Purkinje cell (primary cell): ENCODE measurements around the gene ARFIP1. TPM values are rescaled to one million over a fixed set of nuclear protein-coding genes. Genes with fewer than 3 reads are reported as not detected.

ENCODE experiments used
- polyA plus RNA-seq: library from polyadenylated mRNA; unstranded; fragments of >200 nt; fragmentation: Nextera tagmentation; gene quantifications from 2 replicates; pipeline ENCODE4 v1.2.1, GENCODE V29; 2014

ARFIP1 gene, protein sequence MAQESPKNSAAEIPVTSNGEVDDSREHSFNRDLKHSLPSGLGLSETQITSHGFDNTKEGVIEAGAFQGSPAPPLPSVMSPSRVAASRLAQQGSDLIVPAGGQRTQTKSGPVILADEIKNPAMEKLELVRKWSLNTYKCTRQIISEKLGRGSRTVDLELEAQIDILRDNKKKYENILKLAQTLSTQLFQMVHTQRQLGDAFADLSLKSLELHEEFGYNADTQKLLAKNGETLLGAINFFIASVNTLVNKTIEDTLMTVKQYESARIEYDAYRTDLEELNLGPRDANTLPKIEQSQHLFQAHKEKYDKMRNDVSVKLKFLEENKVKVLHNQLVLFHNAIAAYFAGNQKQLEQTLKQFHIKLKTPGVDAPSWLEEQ
- 6.3 and 10.1 TPM in 2 replicates for polyA plus RNA-seq

DNA sequence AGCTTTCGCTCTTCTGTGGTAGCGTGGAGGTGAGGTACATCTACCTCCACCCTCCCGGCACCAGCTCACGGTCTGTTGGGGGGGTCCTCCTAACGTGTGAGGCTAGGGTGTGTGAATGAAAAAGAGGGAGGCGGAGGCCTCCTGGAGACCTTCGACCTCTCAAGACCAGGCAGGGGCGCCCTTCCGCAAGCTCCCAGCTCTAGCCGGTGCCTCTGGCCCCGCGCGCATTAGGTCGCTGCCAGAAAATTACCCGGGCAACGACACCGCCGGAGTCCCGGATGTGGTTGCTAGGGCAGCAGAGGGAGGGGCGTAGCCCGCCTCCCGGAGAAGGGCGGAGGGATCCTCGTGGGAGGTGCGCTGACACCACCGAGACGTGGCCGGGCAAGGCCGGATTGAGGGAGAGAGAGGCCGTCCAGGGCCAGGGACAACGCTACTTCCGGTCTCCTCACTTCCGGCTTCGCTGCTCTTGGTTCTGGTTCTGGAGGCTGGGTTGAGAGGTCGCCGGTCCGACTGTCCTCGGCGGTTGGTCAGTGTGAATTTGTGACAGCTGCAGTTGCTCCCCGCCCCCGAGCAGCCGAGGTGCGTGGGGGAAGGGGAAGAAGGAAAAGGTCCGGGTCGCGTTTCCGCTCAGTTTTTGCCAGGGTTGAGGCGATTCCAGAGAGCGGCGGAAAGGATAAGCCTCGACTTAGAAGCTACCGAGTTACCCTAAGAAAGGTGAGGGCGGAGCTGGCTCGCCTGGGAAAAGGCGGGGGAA lies at the start of gene ARFIP1, which contains the start of gene TIGD4:
ARFIP1 (plus strand) TSS at position 442 of the 754 bp plus-strand sequence. CDS start 49,680 bp downstream, outside the sequence.
TIGD4 (minus strand) TSS at position 218 of the 754 bp plus-strand sequence. CDS start 8,726 bp downstream, outside the sequence.

DNA sequence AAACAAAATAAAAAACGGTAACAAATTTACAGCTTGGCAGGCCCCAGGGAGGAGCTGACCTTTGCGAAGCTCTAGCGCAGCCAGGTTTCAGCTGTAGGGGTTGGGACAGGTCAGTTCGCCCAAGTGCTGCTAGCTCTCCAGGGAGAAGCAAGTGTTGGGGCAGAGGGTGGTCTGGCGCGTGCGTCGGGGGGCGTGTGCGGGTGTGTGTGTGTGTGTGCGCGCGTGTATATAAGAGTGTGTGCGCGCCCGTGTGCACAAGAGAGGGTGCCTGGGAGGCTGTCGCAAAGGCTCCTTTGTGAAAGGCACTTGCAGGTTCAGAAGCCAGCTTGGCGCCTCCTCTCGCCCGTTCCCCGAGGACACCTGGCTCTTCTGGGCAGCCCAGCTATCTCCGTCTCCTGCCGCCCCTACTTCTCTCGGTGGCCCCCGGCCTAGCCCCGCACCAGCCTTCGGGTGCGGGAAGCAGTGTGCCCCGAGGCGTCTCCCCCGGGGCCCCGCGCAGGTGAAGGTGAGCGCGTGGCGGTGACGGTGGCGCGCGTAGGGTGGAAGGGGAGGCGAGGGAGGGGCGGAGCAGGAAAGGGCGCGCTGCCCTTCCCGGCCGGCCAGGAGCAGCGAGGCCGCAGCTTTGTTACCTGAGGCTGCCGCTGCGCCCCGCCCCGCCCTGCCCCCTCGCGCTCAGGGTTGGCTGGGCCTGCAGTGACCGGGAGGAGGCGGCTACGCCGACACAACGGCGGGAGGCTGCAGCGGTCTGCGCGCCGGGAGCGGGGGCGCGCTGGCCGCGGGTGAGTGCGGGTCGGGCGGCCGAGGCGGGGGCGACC lies 156.1 kb downstream of the ARFIP1 start, which contains the start of gene FHDC1:
FHDC1 (plus strand) TSS at position 693 of the 815 bp plus-strand sequence. CDS start 6,735 bp downstream, outside the sequence.

Other genes starting within 250 kb of the ARFIP1 start
- gene FBXW7, start 243.9 kb upstream of the ARFIP1 start, polyA plus RNA-seq: 54.2 and 121 TPM in 2 replicates
- 0.05 and 0.06 TPM in 2 replicates for gene TMEM154, start 100.0 kb upstream of the ARFIP1 start, polyA plus RNA-seq
- gene TIGD4, start 224 bp upstream of the ARFIP1 start, polyA plus RNA-seq: 0.59 TPM in 1 of 2 replicates, not detected in the other
- 0.22 TPM in 1 of 2 replicates, not detected in the other for gene FHDC1, start 156.4 kb downstream of the ARFIP1 start, polyA plus RNA-seq